HG02840 (cell line): Measurements from ENCODE around the gene EDAR.

Source experiments
- ATAC-seq: cut with Tn5 transposase; IDR thresholded peaks from one replicate; pipeline ENCODE4 v1.9.1; 2021; ENCODE audit warnings: mild to moderate bottlenecking, moderate library complexity, moderate number of reproducible peaks; ENCODE audit not compliant: unreplicated experiment, low FRiP score

The EDAR gene

DNA sequence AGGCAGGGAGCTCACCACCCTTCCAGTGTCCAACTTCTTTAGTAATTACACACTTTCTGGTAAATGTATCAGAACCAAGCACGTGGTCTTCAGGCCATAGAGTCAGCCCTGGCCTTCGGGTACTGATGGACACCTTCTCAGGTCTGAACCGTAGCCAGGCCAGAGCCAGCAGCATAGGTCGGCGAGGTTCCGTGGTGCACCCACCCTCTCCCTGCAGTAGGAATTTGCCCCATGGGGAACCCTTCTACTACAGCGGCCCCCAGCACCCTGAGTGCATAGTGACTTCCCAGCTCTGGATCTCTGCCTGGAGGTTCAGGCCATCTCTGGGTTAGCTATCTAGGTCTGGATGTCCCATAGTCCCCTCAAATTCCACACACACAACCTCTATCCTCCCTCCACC, 61.6 kb downstream of the EDAR start:
- ATAC-seq = no peak

GRCh38 chr2:108926561-108927380, 62.2 kb downstream of the EDAR start:
- no peak for ATAC-seq

DNA sequence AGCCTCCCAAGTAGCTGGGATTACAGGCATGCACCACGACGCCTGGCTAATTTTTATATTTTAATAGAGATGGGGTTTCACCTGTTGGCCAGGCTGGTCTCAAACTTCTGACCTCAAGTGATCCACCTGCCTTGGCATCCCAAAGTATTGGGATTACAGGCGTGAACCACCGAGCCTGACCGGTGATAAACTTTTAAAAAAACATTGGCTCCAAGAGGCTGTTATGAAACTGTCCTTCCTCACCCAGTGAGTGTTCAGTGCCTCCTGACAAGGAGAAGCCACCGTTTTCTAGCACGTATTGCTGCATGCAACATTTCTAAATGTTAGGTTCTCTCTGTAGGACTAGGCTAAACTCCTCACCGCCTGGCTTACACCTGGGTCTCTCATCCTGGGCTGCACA, 63.3 kb downstream of the EDAR start:
- no peak for ATAC-seq

DNA sequence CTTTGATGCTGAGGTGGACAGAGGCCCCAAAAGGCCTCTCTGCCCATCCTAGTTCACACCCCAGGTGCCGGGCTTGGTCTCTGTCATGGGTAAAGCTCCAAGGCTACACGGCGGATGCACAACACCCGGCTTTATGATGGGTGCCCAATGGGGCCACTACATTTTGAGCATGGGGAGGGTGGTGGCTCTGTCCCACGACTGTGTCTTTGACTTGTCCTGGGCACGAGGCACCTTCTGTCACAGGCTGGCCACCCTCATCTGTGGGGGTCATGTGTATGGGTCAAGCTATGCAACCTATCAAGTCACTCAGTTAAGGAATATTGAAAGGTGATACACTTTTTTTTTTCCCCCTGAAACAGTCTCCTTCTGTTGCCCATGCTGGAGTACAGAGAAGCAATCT, 63.7 kb downstream of the EDAR start:
- no peak for ATAC-seq

DNA sequence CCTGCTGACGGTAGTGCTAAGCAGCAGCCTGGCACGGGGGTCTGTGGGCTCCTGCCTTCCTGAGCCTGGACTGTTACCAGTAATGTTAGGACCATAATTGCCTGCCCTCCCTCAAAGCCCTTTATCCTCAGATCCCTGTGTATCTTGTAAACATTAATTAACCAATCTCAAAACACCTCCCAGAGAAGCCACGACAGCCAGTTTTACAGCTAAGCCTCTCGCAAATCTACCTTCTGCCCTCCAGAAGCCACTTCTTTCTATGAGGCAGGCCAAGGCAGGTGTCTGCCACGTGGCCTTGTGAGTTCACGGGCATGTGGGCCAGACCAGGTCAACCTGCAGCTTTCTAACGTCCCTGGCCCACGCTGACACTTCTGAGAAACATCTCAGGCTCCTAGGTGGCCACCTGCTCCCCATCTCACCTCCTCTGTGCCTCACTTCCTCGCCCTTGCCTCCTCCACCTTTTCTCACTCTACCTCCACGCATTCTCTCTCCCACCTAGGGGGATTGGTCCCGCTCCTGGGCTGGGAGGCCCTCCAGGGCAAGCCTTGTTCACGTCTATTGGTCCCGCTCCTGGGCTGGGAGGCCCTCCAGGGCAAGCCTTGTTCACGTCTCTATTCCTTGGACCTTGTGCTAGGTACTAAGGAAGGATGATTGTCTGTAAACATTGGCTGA, 64.3 kb downstream of the EDAR start:
- no peak for ATAC-seq

- ATAC-seq = no peak
Measured at GRCh38 chr2:108923736-108924579, 65.1 kb downstream of the EDAR start.

GRCh38 chr2:108923019-108923700, 65.9 kb downstream of the EDAR start:
- ATAC-seq = no peak

DNA sequence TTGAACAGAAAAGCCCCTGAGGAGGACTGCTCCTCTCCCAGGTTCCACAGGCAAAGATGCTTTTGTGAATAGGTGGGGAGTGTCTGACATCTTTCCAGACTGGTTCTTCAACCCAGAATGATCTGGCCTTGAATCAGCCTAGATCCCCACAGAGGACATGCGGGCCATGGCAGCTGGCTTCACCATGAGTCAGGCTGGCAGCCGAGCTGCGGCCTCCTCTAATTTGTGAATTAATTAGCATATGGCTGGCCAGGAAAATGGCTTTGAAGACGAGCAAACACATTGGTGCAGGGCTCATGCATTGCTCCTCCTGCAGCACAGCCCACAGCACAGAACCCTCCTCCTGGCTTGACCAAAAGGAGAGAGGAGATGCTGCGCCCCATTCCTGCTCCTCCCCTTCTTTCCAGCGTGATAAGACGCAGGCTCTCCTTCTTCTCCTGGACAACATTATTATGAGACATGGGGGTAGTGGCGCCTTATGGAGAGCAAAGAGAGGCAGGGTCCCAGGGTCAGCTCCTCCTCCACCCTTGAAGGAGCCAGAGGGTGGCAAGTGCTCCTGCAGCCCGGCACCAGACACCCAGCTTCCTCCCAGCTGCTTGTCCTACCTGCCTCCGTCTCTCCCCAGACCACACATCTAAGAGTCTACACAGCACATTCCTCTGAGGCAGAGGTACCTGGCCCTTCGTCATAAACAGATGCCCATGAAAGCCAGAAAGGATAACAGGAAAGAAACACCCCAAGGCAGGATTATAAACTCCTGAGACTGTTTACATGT, 66.7 kb downstream of the EDAR start:
- ATAC-seq = no peak

DNA sequence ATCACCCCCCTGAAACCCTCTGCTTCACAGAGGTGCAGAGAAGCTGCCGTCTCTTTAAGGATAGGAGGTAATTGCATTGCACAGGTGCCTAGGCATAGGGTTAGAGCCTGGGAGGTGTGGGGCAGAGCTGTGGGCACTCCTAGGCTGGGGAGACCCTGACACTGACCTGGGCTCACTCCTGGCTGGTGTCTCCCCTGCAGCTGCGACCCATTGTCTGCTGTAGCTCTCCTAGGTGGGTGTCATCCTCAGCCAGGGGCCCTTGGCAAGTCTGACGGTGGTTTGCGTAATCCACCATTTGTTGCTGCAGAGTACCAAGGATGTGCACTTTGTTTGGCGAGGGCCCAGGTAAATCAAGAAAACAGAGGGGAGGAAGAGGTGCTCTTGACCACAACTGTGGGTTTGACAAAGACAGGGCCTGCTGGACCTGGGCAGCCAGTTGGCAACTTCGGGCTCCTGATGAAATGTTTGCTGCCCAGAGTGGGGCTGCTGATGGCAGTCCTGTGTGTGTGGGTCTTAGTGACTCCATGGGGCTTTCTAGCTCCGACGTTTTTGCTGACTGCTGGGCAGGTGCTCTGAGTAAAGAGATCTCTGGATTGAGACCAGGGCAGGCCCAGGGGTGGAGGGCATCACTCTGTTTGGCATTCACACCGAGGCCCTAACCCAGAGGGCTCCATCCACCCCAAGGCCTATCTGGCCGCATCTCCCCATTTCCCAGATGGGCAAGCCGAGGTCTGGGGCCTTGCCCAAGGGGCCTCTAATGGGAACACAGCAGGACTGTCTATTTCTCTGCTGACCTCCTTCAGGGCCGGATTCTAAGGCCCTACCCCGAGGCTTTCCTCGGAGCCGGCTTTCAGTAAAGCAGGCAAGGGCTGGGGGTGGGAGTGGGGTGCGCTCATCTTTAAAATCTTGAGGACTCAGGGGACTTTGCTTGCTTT, 67.7 kb downstream of the EDAR start:
- no peak for ATAC-seq

DNA sequence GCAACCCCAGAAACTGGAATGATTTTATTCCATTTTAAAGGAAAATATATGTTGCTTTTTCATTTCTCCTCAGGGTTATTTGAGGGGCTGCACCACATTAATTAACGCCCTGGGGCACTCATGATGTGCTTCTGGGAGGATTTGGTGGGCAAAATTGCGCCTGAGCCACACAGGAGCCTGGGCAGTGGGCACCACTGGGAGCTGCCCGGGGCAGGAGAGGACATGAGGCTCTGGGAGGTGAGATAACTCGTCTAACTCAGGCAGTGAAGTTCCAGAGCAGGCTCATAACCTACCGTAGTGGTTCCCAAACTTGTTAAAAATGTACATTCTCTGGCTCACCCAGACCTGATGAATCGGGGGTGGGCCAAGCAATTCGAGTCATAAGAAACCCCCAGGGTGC, 68.3 kb downstream of the EDAR start:
- no peak for ATAC-seq

GRCh38 chr2:108919571-108920373, 69.2 kb downstream of the EDAR start:
- ATAC-seq = no peak

GRCh38 chr2:108918941-108919341, 70.1 kb downstream of the EDAR start:
- no peak for ATAC-seq

DNA sequence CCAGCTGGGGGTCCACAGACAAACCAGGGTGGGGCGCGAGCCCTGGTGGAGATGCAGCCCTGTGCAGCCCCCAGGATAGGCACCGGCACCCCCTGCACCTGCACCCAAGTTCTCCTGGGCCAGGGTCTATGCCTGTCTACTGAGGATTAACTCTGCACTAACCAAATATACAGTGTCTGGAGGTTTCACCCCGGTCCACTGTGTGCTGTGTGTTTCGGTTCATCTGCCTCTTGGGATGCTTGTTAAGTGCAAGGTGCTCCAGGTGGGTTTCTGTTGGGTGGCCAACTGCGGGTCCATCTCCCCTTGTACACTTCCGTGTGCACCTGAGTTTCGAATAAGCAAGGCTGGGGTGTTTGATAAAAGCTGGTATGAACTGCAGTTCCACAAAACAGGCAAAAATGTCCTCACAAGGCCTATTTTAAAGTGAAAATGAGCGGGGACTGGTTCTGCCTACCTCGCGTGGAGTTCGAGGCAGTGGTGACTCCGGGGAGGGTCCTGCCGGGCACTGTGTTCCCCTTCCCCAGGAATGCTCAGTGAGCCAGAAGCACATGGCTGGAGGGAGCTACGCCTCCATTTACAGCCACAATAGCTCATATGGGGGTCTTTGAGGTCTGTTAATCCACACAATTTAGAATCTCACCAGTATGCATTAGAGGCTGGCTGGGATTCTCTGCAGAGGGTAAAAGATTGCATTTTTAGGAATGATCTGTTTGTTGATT, 70.7 kb downstream of the EDAR start:
- no peak for ATAC-seq

DNA sequence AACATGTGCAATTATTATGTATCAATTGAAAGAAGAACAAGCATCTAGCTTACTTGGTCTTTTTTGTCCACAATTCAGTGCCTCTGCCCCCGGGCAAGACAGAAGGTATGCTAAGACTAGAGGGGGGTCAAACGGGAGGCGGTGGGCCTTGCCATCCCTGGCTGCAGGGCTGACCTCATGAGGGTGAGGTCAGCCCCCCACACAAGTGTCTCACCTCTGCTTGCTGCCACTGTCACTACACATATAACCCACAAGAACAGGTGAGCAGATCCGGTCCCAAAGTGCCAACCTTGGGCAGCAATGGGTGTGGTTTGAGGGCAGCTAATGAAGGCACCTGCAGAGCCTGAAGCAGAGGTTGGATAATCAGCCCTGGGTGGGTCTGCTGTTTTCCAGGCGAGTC, 71.5 kb downstream of the EDAR start:
- ATAC-seq = no peak

GRCh38 chr2:108916796-108917421, 72.1 kb downstream of the EDAR start:
- ATAC-seq = no peak

DNA sequence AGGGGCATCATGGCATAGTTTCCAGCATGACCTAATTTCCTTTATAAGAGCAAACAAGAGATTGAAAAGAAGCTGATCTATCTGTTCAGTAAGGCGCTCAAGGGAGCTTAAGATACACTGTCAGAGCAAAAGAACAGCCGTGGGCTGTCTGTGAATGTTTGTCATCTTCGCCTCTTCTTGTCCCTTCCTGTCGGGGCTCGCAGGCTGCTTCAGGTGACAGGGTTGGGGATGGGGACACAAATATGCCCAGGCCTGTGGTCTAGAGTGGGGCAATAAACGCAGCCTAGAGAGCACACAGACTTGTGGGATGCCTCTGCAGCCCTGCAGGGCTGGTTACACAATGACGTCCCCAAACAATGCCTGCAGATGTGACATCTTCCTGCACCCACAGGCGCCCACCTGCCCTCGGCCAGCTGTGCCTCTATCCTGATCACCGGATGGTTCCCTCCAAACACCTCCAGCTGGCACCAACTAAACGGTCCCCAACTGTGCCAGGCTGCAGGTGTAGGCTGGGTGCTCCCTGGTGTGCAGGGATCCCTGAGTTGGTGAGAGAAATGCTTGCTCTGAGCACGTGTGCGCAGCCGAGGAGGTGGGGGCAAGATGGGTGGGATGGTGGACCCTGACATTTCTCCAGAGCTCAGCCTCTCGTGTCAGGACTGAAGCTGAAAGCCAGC, 72.8 kb downstream of the EDAR start:
- no peak for ATAC-seq

GRCh38 chr2:108912629-108912902, 76.5 kb downstream of the EDAR start:
- no peak for ATAC-seq
